Stimulated activated CD4-positive, alpha-beta T cell treated with anti-CD3 and anti-CD28 coated beads, Interleukin-4, amount 100 ng/mL, for 24 hours (primary cell): ENCODE results near the gene WDR35.
A peak's percentile ranks its signal among the peaks of the same experiment; 100 is the strongest.

Source experiments
- DNase-seq: peaks from one replicate; pipeline ENCODE4 v3.0.0-alpha.2; 2020

The WDR35 gene

DNA sequence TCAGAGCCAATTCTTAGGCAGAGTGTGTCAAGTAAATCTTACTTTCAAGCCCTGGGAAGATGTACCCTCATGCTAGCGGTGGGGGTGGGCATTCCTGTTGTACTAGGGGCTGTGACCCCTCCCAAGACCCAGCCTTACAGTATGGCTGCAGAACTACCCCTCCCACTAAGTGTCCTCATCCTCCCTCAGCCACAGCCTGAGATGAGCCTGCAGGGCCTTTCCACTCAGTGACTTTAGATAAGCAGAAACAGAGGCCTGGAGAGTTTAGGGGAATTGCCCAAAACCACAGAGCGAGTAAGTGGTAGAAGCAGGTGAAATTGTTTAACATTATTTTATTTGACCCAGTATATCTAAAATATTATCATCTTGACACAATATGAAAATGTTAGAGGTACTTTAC lies 124.8 kb downstream of the WDR35 start:
- no peak for DNase-seq

DNA sequence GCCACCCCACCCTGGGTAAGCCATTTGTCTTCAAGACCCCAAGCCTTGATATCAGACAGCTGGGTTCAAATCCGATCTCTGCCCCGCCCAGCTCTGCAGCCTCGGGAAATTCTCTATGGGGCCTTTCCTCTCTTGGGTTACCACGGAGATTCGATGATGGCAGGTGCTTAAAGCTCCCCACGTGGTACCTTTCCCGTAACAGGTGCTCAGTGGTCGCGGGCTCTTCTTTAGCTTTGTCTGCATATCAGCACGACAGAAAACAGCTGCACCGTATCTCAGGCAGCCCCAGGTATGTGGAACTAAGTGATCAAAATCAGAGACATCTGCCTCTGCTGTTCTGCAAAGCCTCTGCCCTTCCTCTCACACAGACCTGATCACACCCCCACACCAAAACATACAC lies 125.5 kb downstream of the WDR35 start:
- no peak for DNase-seq

DNA sequence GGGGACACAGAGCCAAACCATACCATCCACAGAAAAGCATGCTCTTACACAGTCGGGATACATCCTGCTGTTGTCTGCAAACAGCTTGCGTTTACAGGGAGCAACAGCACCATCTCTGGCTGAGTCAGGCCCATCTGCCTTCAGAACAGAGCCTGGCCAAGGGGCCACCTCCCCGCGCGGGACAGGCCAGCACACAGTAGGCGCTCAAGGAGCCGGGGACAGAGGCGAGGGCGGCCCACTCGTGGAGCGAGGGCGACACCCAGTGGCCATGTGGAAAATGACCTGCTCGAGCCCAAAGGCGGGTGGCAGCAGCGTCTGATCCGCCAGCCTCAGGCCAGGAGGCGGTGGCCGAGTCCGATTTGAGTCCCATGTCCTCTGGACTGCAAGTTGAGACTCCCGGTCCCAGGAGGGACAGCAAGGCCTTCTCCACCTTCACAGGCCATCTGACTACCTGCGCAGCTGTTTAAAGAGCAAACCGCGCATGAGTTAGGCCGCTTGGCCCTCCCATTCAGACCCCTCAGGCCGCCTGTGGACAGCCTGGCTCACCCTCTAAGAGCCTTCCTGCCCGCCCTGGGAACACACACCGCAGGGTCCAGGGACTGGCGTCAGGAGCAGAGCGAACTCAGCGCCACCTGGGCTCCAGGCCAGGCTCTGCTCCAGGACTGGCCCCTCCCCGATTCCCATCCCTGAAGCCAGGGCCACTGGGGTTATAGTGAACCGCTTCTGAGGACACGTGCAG lies 126.4 kb downstream of the WDR35 start:
- peak; percentile 72 for DNase-seq

DNA sequence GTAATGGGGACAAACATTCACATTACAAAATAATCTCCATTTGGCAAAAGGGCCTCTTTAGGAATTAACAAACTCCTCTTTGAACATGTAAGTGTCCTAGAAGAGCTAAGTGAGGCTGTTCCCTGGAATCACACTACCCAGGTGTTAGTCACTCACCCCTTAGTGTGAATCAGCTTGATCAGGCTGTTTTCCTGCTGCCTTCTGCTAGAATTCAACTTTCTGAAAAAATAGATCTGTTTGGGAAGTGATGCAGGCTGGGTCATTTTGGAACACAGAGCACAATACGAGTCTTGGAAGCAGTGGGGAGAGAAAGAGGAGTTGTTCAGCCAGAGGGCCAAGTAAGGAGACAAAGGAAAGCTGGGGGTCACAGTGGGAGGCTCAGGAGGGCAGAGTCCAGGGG lies 128.1 kb downstream of the WDR35 start:
- no peak for DNase-seq
